CD14-positive monocyte (primary cell): ENCODE data around the gene NBEA. TPM values are rescaled to one million over a fixed set of nuclear protein-coding genes. Genes with fewer than 3 reads are reported as not detected.

Source experiments
- DNase-seq, 3 donors: peaks; one replicate each; pipeline ENCODE4 v3.0.0-alpha.2; 2011 to 2022
- H2AFZ ChIP-seq: 2 replicates; pipeline ENCODE4 v1.6.0; 2012; ENCODE audit warnings: mild to moderate bottlenecking, low read depth, low read length, inconsistent platforms; ENCODE audit not compliant: insufficient read depth, poor library complexity, severe bottlenecking
- H3K27ac ChIP-seq, 2 donors: 1 replicate in 1 of 2; 2 replicates in 1 of 2; pipeline ENCODE4 v1.5.1; 2012 to 2013; ENCODE audit warnings: low read length in 2 of 2, control low read depth in 1 of 2, inconsistent platforms in 1 of 2, low read depth in 1 of 2, mild to moderate bottlenecking in 1 of 2
- H3K27me3 ChIP-seq, 2 donors: one replicate each; pipeline versions ENCODE4 v1.6.0 to v1.6.1; 2011 to 2013; ENCODE audit warnings: low read length in 2 of 2; ENCODE audit not compliant: control insufficient read depth in 2 of 2, insufficient read depth in 2 of 2
- H3K36me3 ChIP-seq, 2 donors: replicated peaks in 1 of 2; 1 replicate in 1 of 2; 2 replicates in 1 of 2; pipeline versions ENCODE4 v1.5.1 to v1.6.1; 2012 to 2013; ENCODE audit warnings: low read length in 2 of 2, control low read depth in 1 of 2, inconsistent platforms in 1 of 2, mild to moderate bottlenecking in 1 of 2; ENCODE audit not compliant: insufficient read depth in 2 of 2, control insufficient read depth in 1 of 2
- H3K4me1 ChIP-seq, 2 donors: 1 replicate in 1 of 2; 2 replicates in 1 of 2; pipeline versions ENCODE4 v1.5.1 to v1.6.1; 2012 to 2013; ENCODE audit warnings: low read length in 2 of 2, control low read depth in 1 of 2, inconsistent platforms in 1 of 2, mild to moderate bottlenecking in 1 of 2, moderate library complexity in 1 of 2; ENCODE audit not compliant: insufficient read depth in 2 of 2, control insufficient read depth in 1 of 2
- H3K4me2 ChIP-seq: replicated peaks from 2 replicates; pipeline ENCODE3; 2012; ENCODE audit warnings: low read length, moderate library complexity, mild to moderate bottlenecking; ENCODE audit not compliant: poor library complexity, severe bottlenecking; ENCODE audit errors: extremely low read depth
- H3K4me3 ChIP-seq, 3 experiments: fragments of 200-600 bp in 1 of 3; sonication (generic) in 1 of 3; replicated peaks in 1 of 3; 1 replicate in 2 of 3; 2 replicates in 1 of 3; pipeline ENCODE4 v1.5.1; 2011 to 2013; ENCODE audit warnings: low read length in 3 of 3, mild to moderate bottlenecking in 3 of 3, control low read depth in 2 of 3, low read depth in 2 of 3, inconsistent platforms in 1 of 3, moderate library complexity in 1 of 3
- H3K79me2 ChIP-seq: 2 replicates; pipeline ENCODE4 v1.6.0; 2012; ENCODE audit warnings: mild to moderate bottlenecking, control low read depth, inconsistent platforms, low read length, moderate library complexity; ENCODE audit not compliant: insufficient read depth
- H3K9ac ChIP-seq: 2 replicates; pipeline ENCODE4 v1.6.0; 2017; ENCODE audit warnings: low read length, mild to moderate bottlenecking; ENCODE audit not compliant: insufficient read depth, poor library complexity, severe bottlenecking
- H3K9me3 ChIP-seq, 2 donors: replicated peaks in 1 of 2; 1 replicate in 1 of 2; 2 replicates in 1 of 2; pipeline versions ENCODE4 v1.5.1 to v1.6.1; 2012 to 2013; ENCODE audit warnings: low read length in 2 of 2, control low read depth in 1 of 2; ENCODE audit not compliant: control insufficient read depth in 1 of 2, insufficient read depth in 1 of 2
- H4K20me1 ChIP-seq: 2 replicates; pipeline ENCODE4 v1.6.0; 2012; ENCODE audit warnings: mild to moderate bottlenecking, low read length, control low read depth, moderate library complexity; ENCODE audit not compliant: insufficient read depth
- H3K27ac Mint-ChIP-seq, 7 donors: one replicate each; pipeline ENCODE4 v1.8.0; 2020; ENCODE audit warnings: mild to moderate bottlenecking in 7 of 7, mixed read lengths in 7 of 7, moderate library complexity in 6 of 7, inconsistent platforms in 2 of 7
- H3K27me3 Mint-ChIP-seq, 3 donors: one replicate each; pipeline ENCODE4 v1.8.0; 2021 to 2022; ENCODE audit warnings: low read depth in 3 of 3, mild to moderate bottlenecking in 3 of 3, mixed read lengths in 3 of 3, moderate library complexity in 3 of 3, inconsistent platforms in 1 of 3
- H3K36me3 Mint-ChIP-seq, 2 donors: one replicate each; pipeline ENCODE4 v1.8.0; 2020; ENCODE audit warnings: mixed read lengths in 2 of 2, inconsistent platforms in 1 of 2, mild to moderate bottlenecking in 1 of 2
- H3K4me1 Mint-ChIP-seq: one replicate; pipeline ENCODE4 v1.8.0; 2020; ENCODE audit warnings: mild to moderate bottlenecking, mixed read lengths
- H3K4me3 Mint-ChIP-seq, 2 donors: one replicate each; pipeline ENCODE4 v1.8.0; 2020; ENCODE audit warnings: mild to moderate bottlenecking in 2 of 2, mixed read lengths in 2 of 2, moderate library complexity in 1 of 2
- H3K9me3 Mint-ChIP-seq, 7 donors: one replicate each; pipeline ENCODE4 v1.8.0; 2020 to 2022; ENCODE audit warnings: mixed read lengths in 7 of 7, mild to moderate bottlenecking in 6 of 7, moderate library complexity in 6 of 7, inconsistent platforms in 2 of 7
- CTCF ChIP-seq: fragments of 200-600 bp; IDR thresholded peaks from one replicate; pipeline ENCODE4 v1.8.0; 2022; ENCODE audit warnings: antibody characterized with exemption, mild to moderate bottlenecking
- WGBS: methylation state at CpG from one replicate; pipeline ENCODE4 v1.1.5; 2013; ENCODE audit warnings: missing lambda C conversion rate; ENCODE audit not compliant: insufficient coverage; 5-methylcytosine and 5-hydroxymethylcytosine counted together
- intact Hi-C, 2 donors: fragments of 100-400 bp; cut with micrococcal nuclease; formaldehyde crosslinking; loops; one replicate each; pipeline versions ENCODE4 v1.15.0 to v1.15.1; 2023
- polyA plus RNA-seq, 3 donors: library from polyadenylated mRNA; depleted of rRNA in 1 of 3; unstranded in 2 of 3; stranded (reverse) in 1 of 3; fragments of 300-500 nt in 2 of 3; fragments of >200 nt in 1 of 3; fragmentation: Illumina TruSeq in 2 of 3; gene quantifications; 1 replicate in 2 of 3; 2 replicates in 1 of 3; pipeline ENCODE4 v1.2.3, GENCODE V29; 2012 to 2021

Gene NBEA
- polyA plus RNA-seq, 3 donors = 0.03 to 0.23 (median 0.08) TPM

GRCh38 chr13:35518337-35518946, 576.4 kb downstream of the NBEA start:
- intact Hi-C loops = no loop called here
- Mint-ChIP-seq H3K27me3 (no peaks in the 10 kb centered on the region), H3K36me3 (no peaks in the 10 kb centered on the region), H3K4me3 (no peak overlapping the region), H3K27ac (no peak overlapping the region), H3K4me1 (no peaks in the 10 kb centered on the region), H3K9me3 (peaks cover 0 to 8% (median 0%) of the 10 kb centered on the region in 7 donors)
- Histone ChIP-seq H2AFZ (no peak overlapping the region), H3K9ac (no peak overlapping the region), H3K36me3 (no peaks in the 10 kb centered on the region), H3K4me1 (no peaks in the 10 kb centered on the region), H3K27ac (no peak overlapping the region), H3K27me3 (no peaks in the 10 kb centered on the region), H3K4me2 (no peak overlapping the region), H3K4me3 (no peak overlapping the region), H3K9me3 (no peaks in the 10 kb centered on the region), H4K20me1 (no peaks in the 10 kb centered on the region), H3K79me2 (no peaks in the 10 kb centered on the region)
- 86% methylated on average over 1 of the region's 5 CpGs for WGBS
- no peak for TF ChIP-seq CTCF
- no peak for DNase-seq

- no peak for TF ChIP-seq CTCF
- no peaks in the 10 kb centered on the region for H4K20me1 ChIP-seq
- no peak overlapping the region for H3K9ac ChIP-seq
- Mint-ChIP-seq H3K27ac (no peak overlapping the region), H3K4me3 (no peak overlapping the region), H3K36me3 (no peaks in the 10 kb centered on the region), H3K27me3 (peaks cover 0 to 2% (median 0%) of the 10 kb centered on the region in 3 donors), H3K4me1 (no peaks in the 10 kb centered on the region), H3K9me3 (peaks cover 0 to 13% (median 6%) of the 10 kb centered on the region in 7 donors)
- no CpG with 5 or more reads among the region's 3 CpGs for WGBS
- H3K36me3 ChIP-seq = no peaks in the 10 kb centered on the region
- H2AFZ ChIP-seq = no peak overlapping the region
- H3K27me3 ChIP-seq = no peaks in the 10 kb centered on the region
- no peaks in the 10 kb centered on the region for H3K4me1 ChIP-seq
- H3K9me3 ChIP-seq = peaks cover 0 to 9% of the 10 kb centered on the region in 2 donors
- H3K4me2 ChIP-seq = no peak overlapping the region
- intact Hi-C loops = no loop called here
- H3K27ac ChIP-seq = no peak overlapping the region
- DNase-seq = no peak
- no peaks in the 10 kb centered on the region for H3K79me2 ChIP-seq
- no peak overlapping the region for H3K4me3 ChIP-seq
Measured at GRCh38 chr13:35524171-35524570, 582.1 kb downstream of the NBEA start.
